ENCODE data around the gene SORCS1.

DNA sequence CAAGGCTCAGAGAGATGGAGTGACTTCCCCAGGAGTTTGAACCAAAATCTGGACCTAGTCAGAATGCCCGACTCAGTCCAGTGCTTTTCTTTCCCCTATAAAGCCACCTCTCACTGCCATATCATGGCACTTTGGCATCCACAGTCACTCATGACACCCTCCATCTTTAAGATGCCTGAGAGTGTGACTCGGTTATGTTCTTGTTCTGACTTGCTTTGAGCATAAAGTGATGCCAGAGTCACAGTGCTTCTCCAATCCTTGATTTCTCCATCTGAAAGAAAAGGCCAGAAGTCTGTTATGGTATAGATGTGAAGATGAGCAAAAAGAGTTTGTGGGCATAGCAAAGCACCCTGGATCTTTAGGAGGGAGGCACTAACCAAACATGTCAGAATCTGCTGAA, 538.1 kb downstream of the SORCS1 start:
- no peak for TF ChIP-seq SRSF9 (IDR thresholded peaks at IDR 0.05; ENCODE audit: borderline replicate concordance, insufficient read depth, low read depth, low read length, poor library complexity, severe bottlenecking)
- no peak for TF ChIP-seq ZBTB7A (CRISPR knock-in tag; IDR thresholded peaks at IDR 0.05)
- no peak for TF ChIP-seq ZNF350 (CRISPR knock-in tag; IDR thresholded peaks at IDR 0.05; ENCODE audit: borderline replicate concordance, low read depth)
- no peak for TF ChIP-seq NPAS2 (CRISPR knock-in tag; IDR thresholded peaks at IDR 0.05; ENCODE audit: borderline replicate concordance)

Measured in HepG2 (cell line).